VCaP (cell line): ENCODE measurements around the gene PPFIBP2.
A peak's percentile ranks its signal among the peaks of the same experiment; 100 is the strongest.

ENCODE experiments used
- H3K27ac ChIP-seq: fragments of 450-650 bp; 2 replicates; pipeline ENCODE4 v1.5.1; 2017
- TF ChIP-seq, protein P1 (sequence below): fragments of 450-650 bp; conservative IDR thresholded peaks from 2 replicates; pipeline ENCODE4 v1.5.1; 2017; ENCODE audit warnings: mild to moderate bottlenecking, moderate library complexity

The PPFIBP2 gene

DNA sequence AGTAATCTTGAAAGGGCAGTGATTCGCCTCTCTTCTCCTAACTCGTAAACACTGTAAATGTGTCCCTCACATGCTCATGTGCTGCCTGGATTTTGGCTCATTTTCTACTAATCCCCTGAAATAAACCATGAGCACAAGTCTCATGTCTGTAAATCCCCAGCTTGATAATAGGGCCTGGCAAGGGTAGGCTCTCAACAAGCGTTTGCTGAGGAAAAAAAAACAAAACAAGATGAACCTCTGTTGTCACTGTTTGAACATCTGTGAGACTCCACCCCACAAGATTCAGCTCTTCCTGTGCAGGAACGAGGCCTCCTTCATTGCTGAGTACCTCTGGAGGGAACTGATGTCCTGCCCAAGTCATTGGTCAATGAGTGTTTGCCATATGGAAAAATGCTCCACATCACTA, 164.0 kb downstream of the PPFIBP2 start:
- no peak overlapping the region for H3K27ac ChIP-seq
- TF ChIP-seq, protein P1, sequence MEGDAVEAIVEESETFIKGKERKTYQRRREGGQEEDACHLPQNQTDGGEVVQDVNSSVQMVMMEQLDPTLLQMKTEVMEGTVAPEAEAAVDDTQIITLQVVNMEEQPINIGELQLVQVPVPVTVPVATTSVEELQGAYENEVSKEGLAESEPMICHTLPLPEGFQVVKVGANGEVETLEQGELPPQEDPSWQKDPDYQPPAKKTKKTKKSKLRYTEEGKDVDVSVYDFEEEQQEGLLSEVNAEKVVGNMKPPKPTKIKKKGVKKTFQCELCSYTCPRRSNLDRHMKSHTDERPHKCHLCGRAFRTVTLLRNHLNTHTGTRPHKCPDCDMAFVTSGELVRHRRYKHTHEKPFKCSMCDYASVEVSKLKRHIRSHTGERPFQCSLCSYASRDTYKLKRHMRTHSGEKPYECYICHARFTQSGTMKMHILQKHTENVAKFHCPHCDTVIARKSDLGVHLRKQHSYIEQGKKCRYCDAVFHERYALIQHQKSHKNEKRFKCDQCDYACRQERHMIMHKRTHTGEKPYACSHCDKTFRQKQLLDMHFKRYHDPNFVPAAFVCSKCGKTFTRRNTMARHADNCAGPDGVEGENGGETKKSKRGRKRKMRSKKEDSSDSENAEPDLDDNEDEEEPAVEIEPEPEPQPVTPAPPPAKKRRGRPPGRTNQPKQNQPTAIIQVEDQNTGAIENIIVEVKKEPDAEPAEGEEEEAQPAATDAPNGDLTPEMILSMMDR, result no peak

DNA sequence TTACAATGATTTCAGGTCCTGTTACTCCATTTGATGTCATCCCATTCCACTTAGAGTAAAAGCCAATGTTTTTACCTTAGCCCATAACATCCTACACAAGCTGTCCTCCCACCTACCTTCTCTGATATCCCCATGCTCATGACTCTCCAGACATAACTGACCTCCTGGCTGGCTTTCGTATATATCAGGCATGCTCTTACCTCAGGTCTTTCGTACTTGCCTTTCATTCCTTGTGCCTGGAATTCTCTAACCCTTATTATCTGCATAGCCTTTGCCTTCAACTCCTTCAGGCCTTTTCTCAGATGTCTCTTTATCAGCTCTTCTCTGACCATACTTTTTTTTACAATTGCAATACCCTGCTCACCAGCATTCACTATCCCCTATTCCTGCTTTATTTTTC, 169.8 kb downstream of the PPFIBP2 start:
- H3K27ac ChIP-seq, result no peak overlapping the region
- TF ChIP-seq, protein P1, result no peak

DNA sequence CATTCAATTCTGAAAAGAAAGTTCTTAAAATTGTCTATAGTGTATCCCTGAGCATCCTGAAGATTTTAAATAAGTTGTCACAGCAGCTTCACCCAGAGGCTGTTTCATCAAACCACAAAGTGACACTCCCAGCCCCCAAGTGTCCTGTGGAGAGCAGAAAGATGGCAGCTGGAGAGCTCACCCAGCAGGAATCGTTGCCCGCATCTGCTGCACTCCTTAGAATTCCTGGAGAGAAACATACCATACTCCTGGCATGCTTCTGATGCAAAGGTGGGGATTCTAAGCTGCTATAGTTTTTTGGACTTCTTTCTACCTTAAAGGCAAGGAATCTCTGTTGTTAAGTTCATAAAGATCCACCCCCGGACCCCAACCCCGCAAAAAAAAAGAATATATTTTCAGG, 173.0 kb downstream of the PPFIBP2 start:
- no peak overlapping the region for H3K27ac ChIP-seq
- TF ChIP-seq, protein P1, result no peak

DNA sequence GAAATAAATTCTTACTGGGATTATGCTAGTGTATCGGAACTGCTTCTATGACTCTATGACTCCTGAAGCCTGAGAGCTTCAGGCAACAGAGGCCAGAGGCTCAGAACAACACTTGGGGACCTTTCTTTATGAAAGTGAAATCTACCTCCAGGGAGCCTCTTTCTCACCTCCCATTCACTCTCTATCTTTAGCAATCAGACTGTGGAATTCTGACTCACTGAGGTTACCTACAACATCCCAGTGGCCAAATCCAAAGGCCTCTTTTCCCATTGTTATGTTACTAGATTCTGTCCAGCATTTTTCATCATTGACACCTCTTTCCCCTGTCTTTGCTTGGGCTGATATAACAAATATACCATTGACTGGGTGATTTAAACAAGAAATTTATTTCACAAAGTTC, 173.6 kb downstream of the PPFIBP2 start:
- H3K27ac ChIP-seq, result no peak overlapping the region
- TF ChIP-seq, protein P1, result no peak

DNA sequence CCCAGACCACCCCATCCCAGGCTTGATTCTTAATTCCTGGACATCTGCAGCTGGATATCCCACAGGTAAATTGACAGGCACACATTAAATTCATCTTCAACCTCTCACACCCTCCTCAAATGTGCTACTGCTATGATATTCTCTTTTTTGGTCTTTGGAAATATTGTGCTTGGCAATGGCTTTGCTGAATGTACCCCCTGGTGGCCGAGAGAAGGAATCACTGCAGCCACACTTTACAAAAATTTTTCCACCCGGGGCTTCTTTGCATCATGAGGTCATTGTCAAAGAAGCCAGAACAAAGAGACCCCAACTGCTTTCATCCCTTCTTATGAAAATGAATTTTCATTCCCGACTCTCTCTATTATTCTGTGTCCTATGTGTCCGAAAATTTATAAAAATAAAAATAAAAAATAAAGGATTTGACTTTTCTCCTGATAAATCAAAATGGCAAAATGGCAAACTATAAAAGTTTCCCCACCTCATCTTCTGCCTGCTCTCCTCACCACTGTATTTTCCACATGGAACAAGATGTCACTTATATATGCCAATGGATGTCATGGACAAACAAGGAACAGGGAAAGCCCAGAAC, 174.5 kb downstream of the PPFIBP2 start:
- TF ChIP-seq, protein P1, result peak; percentile 90
- no peak overlapping the region for H3K27ac ChIP-seq

DNA sequence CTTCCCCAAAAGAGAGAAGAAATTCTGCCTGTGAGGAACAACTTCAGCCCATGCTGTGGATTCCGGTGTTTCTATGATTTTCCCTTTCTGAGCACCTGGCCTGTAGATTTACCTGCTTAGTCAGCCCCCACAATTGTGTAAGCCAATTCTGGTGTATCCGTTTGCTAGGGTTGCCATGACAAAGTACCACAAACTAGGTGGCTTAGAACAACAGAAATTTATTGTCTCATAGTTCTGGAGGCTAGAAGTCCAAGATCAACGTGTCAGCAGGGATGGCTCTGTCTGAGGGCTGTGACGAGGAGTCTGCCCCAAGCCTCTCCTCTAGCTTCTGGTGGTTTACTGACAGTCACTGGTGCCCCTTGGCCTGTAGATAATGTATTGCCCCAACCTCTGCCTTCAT, 175.4 kb downstream of the PPFIBP2 start:
- no peak overlapping the region for H3K27ac ChIP-seq
- TF ChIP-seq, protein P1, result no peak

DNA sequence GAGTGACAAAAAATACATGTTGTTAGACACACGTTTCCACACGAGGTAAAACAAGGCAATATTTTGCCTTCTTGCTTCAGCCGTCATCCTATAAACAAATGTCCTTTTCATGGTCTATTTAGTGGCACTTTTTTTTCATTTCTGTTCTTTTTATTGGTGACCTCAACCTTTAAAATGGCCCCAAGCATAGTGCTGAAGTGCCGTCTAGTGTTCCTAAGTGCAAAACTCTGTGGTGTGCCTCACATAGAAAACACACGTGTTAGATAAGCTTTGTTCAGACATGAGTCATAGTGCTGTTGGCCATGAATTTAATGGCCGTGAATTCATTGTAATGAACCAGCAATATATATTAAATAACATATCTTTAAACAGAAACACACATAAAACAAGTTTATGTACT, 176.8 kb downstream of the PPFIBP2 start:
- TF ChIP-seq, protein P1, result no peak
- H3K27ac ChIP-seq, result no peak overlapping the region
